MG63 (cell line): Measurements from ENCODE around the gene POLR3B. TPM values are rescaled to one million over a fixed set of nuclear protein-coding genes. Genes with fewer than 3 reads are reported as not detected.

Experiments used
- DNase-seq: peaks from one replicate; pipeline ENCODE4 v3.0.0-alpha.2; 2020
- H3K27me3 ChIP-seq: fragments of 250-450 bp; sonication (Bioruptor Pico); 2 replicates; pipeline ENCODE4 v1.5.1; 2020; ENCODE audit warnings: mild to moderate bottlenecking, moderate library complexity
- H3K36me3 ChIP-seq: fragments of 250-450 bp; sonication (Bioruptor Pico); 2 replicates; pipeline ENCODE4 v1.5.1; 2020; ENCODE audit warnings: mild to moderate bottlenecking, moderate library complexity
- H3K4me3 ChIP-seq: fragments of 250-450 bp; sonication (Bioruptor Pico); 2 replicates; pipeline ENCODE4 v1.5.1; 2020; ENCODE audit warnings: mild to moderate bottlenecking, moderate library complexity
- H3K9me3 ChIP-seq: fragments of 250-450 bp; sonication (Bioruptor Pico); 2 replicates; pipeline ENCODE4 v1.5.1; 2020; ENCODE audit warnings: mild to moderate bottlenecking, moderate library complexity
- total RNA-seq: library from RNA; depleted of rRNA; stranded (reverse); fragments of >200 nt; shearing (Covaris generic); gene quantifications from 2 replicates; pipeline ENCODE4 v1.2.3, GENCODE V29; 2014; ENCODE audit warnings: low replicate concordance; rRNA removed

Gene POLR3B
- total RNA-seq, 1 experiment from 2014 or later, result 7.7 TPM

DNA sequence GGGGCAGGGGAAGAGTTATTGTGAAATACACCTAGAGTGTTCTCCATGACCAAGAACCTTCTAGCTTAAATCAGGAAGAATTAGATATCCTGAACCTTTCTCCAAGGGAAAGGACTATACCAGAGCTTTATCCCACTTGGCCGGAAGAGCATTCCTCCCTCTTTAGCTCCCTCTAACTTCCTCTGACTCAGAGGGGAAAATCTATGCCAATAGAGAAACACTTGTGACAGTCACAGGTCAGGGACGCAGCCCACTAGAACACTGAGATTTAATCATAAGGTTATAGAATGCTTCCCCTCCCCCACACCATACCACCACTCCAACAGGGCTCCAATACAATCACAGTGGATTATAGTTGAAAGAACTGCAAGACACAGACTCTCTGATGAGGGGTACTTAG lies 169.8 kb downstream of the POLR3B start:
- Histone ChIP-seq H3K27me3 (no peaks in the 10 kb centered on the region), H3K9me3 (no peaks in the 10 kb centered on the region), H3K36me3 (no peaks in the 10 kb centered on the region), H3K4me3 (no peak overlapping the region)
- no peak for DNase-seq

DNA sequence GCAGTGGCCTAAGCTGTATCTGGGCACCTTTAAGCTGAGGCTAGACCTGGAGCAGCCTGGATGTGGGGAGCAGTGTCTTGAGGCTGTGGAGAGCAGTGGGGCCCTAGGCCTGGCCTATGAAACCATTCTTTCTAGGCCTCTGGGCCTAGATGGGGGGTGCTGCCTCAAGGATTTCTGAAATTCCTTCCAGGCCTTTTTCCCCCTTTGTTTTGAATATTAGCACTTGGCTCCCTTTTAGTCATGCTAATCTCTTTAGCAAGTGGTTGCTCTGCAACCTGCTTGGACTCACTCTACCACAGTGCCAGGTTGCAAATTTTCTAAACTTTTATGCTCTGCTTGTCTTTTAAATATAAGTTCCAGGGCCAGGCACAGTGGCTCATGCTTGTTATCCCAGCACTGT lies 183.7 kb downstream of the POLR3B start:
- Histone ChIP-seq H3K27me3 (no peaks in the 10 kb centered on the region), H3K36me3 (no peaks in the 10 kb centered on the region), H3K9me3 (no peaks in the 10 kb centered on the region), H3K4me3 (no peak overlapping the region)
- DNase-seq, result no peak

DNA sequence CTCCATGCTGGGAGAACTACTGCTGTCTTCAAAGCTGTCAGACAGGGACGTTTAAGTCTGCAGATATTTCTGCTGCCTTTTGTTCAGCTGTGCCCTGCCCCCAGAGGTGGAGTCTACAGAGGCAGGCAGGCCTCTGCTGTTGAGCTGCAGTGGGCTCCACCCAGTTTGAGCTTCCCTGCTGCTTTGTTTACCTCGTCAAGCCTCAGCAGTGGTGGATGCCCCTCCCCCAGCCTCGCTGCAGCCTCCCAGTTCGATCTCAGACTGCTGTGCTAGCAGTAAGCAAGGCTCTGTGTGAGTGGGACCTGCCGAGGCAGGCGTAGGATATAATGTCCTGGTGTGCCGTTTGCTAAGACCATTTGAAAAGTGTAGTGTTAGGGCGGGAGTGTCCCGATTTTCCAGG lies 193.9 kb downstream of the POLR3B start:
- H3K9me3 ChIP-seq, result no peaks in the 10 kb centered on the region
- H3K4me3 ChIP-seq, result no peak overlapping the region
- DNase-seq, result no peak
- no peaks in the 10 kb centered on the region for H3K36me3 ChIP-seq
- H3K27me3 ChIP-seq, result no peaks in the 10 kb centered on the region; the same call in 1 of the 2 replicates

DNA sequence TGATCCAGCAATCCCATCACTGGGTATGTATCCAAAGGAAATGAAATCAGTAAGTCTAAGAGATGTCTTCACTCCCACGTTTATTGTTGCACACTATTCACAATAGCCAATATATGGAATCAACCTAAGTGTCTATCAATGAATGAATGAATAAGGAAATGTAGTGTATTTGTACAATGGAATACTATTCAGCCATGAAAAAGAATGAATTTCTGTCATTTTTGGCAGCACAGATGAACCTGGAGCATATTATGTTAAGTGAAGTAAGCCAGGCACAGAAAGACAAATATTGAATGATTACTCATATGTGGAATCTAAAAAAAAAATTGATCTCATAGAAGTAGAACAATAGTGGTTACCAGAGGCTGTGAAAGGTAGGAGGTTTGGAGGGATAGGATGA lies 194.7 kb downstream of the POLR3B start:
- no peak overlapping the region for H3K4me3 ChIP-seq
- no peak for DNase-seq
- H3K27me3 ChIP-seq, result no peaks in the 10 kb centered on the region; the same call in 1 of the 2 replicates
- H3K36me3 ChIP-seq, result no peaks in the 10 kb centered on the region
- no peaks in the 10 kb centered on the region for H3K9me3 ChIP-seq

Other genes starting within 250 kb of the POLR3B start
- gene NUAK1, start 218.8 kb upstream of the POLR3B start, total RNA-seq, result 1.9 and 4.9 TPM in 2 replicates
- 183 and 206 TPM in 2 replicates for gene CKAP4, start 109.7 kb upstream of the POLR3B start, total RNA-seq
- gene TCP11L2, start 55.0 kb upstream of the POLR3B start, total RNA-seq, result 33.9 and 37.0 TPM in 2 replicates
- not detected in 2 replicates for gene RFX4, start 225.3 kb downstream of the POLR3B start, total RNA-seq